Stimulated activated CD4-positive, alpha-beta T cell treated with anti-CD3 and anti-CD28 coated beads, Interleukin-2, amount 100 ng/mL, for 24 hours (primary cell): ENCODE measurements around the gene WDFY2.
"Not testable (repeated sequence)": the region's sequence is repeated elsewhere in the genome, so short reads cannot be mapped to it uniquely, and the experiment has no call there.

Experiments used
- DNase-seq, 2 donors: peaks; one replicate each; pipeline ENCODE4 v3.0.0-alpha.2; 2020

Gene WDFY2

GRCh38 chr13:51569001-51569400 lies 15.3 kb upstream of the WDFY2 start:
- DNase-seq = not testable (repeated sequence)

GRCh38 chr13:51576754-51577153 lies 7.5 kb upstream of the WDFY2 start:
- DNase-seq = no peak

GRCh38 chr13:51577690-51578089 lies 6.6 kb upstream of the WDFY2 start:
- DNase-seq = no peak

- no peak for DNase-seq
Measured at GRCh38 chr13:51579676-51580075, 4.6 kb upstream of the WDFY2 start.

- DNase-seq = no peak
Measured at GRCh38 chr13:51581148-51581820, 3.0 kb upstream of the WDFY2 start.

- DNase-seq = no peak
Measured at GRCh38 chr13:51583469-51583874, 790 bp upstream of the WDFY2 start.

GRCh38 chr13:51584731-51585672 lies 740 bp downstream of the WDFY2 start:
- DNase-seq = peak; percentile 67 to 71

- no peak for DNase-seq
Measured at GRCh38 chr13:51585696-51586095, 1.4 kb downstream of the WDFY2 start.

- no peak for DNase-seq
Measured at GRCh38 chr13:51587372-51587771, 3.1 kb downstream of the WDFY2 start.

GRCh38 chr13:51588406-51588949 lies 4.2 kb downstream of the WDFY2 start:
- DNase-seq = no peak

- DNase-seq = no peak
Measured at GRCh38 chr13:51589793-51590192, 5.5 kb downstream of the WDFY2 start.

- no peak for DNase-seq
Measured at GRCh38 chr13:51590231-51590970, 6.1 kb downstream of the WDFY2 start.

- no peak for DNase-seq
Measured at GRCh38 chr13:51590971-51591627, 6.8 kb downstream of the WDFY2 start.

- DNase-seq = not testable (repeated sequence)
Measured at GRCh38 chr13:51591938-51592337, 7.7 kb downstream of the WDFY2 start.

GRCh38 chr13:51594432-51594831 lies 10.2 kb downstream of the WDFY2 start:
- no peak for DNase-seq

- DNase-seq = no peak
Measured at GRCh38 chr13:51595416-51595815, 11.2 kb downstream of the WDFY2 start.

- DNase-seq = no peak
Measured at GRCh38 chr13:51596541-51596940, 12.3 kb downstream of the WDFY2 start.

GRCh38 chr13:51599444-51600176 lies 15.3 kb downstream of the WDFY2 start:
- DNase-seq = no peak

GRCh38 chr13:51600703-51601102 lies 16.4 kb downstream of the WDFY2 start:
- DNase-seq = no peak

GRCh38 chr13:51601601-51602565 lies 17.6 kb downstream of the WDFY2 start:
- no peak for DNase-seq

GRCh38 chr13:51603716-51604115 lies 19.5 kb downstream of the WDFY2 start:
- no peak for DNase-seq
